A549 treated with AZD9567 at 1 μM for 4 hours (cell line): ENCODE measurements around the gene PLSCR1. TPM values are rescaled to one million over a fixed set of nuclear protein-coding genes. Genes with fewer than 3 reads are reported as not detected.

Experiments
- total RNA-seq: library from RNA; stranded (reverse); fragments of 200-300 nt; extraction: Qiagen RNA extraction; gene quantifications from 5 replicates; pipeline ENCODE4 v1.2.3, GENCODE V29; 2022; ENCODE audit not compliant: insufficient read depth

Gene PLSCR1
- 42.1 to 56.5 TPM (median 42.8 TPM) in 5 replicates for total RNA-seq

DNA sequence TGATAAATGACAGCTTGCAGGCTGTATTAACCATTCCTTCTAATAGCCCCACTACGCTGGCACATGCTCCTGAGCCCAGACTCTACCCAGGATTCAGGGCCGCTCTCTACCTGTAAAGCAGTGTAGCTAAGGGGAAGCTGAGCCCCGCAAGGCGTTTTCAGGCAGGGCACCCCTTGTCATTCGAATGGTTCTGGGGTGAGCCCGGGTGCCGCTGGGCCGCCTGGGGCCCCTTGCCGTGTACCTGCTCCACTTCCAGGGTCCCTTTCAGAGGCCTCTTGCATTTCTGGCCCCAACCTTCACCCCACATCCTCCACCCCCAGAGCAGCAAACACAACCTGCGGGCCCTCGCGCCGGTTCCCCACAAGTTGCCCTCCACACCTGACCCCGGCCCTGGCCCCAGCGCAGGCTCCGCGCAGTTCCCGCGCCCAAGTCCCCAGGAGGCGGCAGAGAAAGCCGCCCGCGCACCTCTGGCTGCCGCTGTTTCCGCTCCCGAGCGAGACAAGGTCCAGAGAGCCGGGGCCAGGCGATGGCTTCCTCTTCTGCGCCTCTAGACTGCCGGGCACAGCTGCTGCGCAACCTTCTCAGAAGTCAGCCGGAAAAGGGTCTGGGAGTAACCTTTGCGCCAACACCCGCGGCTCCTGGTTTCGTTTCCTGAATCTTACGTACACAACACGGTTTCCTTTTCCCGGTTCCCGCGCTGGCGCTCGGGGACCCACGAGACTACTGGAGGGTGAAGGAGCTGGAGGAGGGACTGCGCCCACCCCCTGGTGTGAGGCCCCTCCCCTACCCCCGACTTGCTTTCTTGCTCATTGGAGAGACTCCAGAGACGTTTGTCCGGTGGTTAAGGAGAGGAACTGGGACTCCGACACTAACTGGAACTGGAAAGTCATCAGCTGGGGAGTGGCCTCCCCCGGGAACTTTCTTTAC, at the start of gene PLSCR1:
TSS of gene PLSCR1 (minus strand) at position 606 of the 927 bp plus-strand sequence. CDS start 8,055 bp downstream, outside the sequence.

GRCh38 chr3:146469150-146470017, 75.0 kb downstream of the PLSCR1 start, which contains the start of gene PLSCR2:
PLSCR2 (minus strand) TSS chr3:146469561; CDS start chr3:146459904, 9,657 bp downstream.

Other genes starting within 250 kb of the PLSCR1 start
- gene PLSCR2, start 75.0 kb downstream of the PLSCR1 start, total RNA-seq: 0.08 TPM in 1 of 5 replicates, not detected in the others
- not detected in 5 replicates for gene PLSCR5, start 60.7 kb upstream of the PLSCR1 start, total RNA-seq